Prostate gland (tissue), 2 donors: Measurements from ENCODE around the gene ITSN1.

ENCODE experiments used
- POLR2A ChIP-seq: fragments of 450-650 bp; IDR thresholded peaks from one replicate; pipeline ENCODE4 v1.6.1; 2016; ENCODE audit warnings: antibody characterized with exemption, mild to moderate bottlenecking
- POLR2AphosphoS5 ChIP-seq: sonication (generic); formaldehyde crosslinking; IDR thresholded peaks from one replicate; pipeline ENCODE4 v1.6.1; 2017; ENCODE audit warnings: antibody characterized with exemption
- TF ChIP-seq, protein P1 (sequence below), 4 experiments: fragments of 200-600 bp in 2 of 4; fragments of 450-650 bp in 2 of 4; sonication (generic) in 2 of 4; IDR thresholded peaks; 1 replicate in 3 of 4; 2 replicates in 1 of 4; pipeline ENCODE4 v1.5.1; 2016 to 2019; ENCODE audit warnings: antibody characterized with exemption in 4 of 4, mild to moderate bottlenecking in 2 of 4, moderate library complexity in 2 of 4

DNA sequence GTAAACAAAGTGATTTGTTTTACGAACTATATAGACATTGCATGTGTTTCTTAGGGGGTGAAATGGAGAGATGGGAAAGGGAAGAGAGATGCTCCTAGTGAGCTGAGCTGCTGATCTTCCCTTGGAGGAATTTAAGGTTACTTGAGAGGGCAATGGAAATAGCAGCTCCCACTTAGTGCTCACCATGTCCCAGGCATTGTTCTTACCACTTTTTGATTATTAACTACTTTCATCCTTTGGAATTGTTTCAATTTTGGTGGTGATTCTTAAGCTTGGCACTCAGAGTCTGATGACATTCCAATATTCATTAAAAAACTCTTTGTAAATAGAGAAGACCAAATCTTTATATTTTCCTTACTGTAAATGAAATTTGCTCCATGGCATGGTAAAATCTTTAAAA, 124.9 kb downstream of the ITSN1 start:
- no peak for TF ChIP-seq POLR2A
- TF ChIP-seq, protein P1, sequence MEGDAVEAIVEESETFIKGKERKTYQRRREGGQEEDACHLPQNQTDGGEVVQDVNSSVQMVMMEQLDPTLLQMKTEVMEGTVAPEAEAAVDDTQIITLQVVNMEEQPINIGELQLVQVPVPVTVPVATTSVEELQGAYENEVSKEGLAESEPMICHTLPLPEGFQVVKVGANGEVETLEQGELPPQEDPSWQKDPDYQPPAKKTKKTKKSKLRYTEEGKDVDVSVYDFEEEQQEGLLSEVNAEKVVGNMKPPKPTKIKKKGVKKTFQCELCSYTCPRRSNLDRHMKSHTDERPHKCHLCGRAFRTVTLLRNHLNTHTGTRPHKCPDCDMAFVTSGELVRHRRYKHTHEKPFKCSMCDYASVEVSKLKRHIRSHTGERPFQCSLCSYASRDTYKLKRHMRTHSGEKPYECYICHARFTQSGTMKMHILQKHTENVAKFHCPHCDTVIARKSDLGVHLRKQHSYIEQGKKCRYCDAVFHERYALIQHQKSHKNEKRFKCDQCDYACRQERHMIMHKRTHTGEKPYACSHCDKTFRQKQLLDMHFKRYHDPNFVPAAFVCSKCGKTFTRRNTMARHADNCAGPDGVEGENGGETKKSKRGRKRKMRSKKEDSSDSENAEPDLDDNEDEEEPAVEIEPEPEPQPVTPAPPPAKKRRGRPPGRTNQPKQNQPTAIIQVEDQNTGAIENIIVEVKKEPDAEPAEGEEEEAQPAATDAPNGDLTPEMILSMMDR (IDR thresholded peaks at IDR 0.05): no peak
- TF ChIP-seq POLR2AphosphoS5: no peak
